Measurements from ENCODE around the gene HAPLN1.
"Not testable (repeated sequence)": the region's sequence is repeated elsewhere in the genome, so short reads cannot be mapped to it uniquely, and the experiment has no call there.

The HAPLN1 gene

GRCh38 chr5:83720836-83721537 lies at the start of gene HAPLN1:
Gene HAPLN1 (minus strand): TSS chr5:83720855. CDS start chr5:83673523, 47,332 bp downstream.
- DNase-seq = peak; percentile 67

DNA sequence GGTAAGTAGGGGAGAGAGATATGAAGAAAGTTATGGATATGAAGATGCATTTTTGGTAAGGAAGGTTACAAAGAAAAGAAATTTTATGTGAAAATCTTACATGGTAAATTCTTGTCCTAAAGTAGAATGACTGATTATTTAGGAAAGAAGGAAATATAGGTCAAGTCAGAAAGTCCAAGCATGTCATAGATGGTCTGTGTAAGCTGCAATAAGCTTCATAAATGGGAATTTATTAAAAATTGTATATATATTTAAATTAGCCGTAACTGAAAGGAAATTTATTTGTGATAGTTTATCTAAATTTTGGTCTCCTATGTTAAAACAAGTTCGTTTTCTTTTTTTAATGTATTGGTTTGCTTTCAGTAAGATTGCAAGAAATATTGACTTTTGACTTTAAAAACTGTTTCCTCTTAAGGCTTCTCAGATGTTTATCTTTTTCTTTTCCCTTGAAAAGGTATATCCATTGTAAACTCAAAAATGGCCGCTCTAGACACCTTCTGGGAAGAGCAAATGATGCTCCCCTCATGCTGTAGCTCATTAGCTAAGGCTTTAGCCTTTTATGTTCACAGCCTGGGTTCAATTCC lies 46.8 kb upstream of the HAPLN1 start:
- DNase-seq = no peak

GRCh38 chr5:83764101-83764500 lies 43.4 kb upstream of the HAPLN1 start:
- no peak for DNase-seq

DNA sequence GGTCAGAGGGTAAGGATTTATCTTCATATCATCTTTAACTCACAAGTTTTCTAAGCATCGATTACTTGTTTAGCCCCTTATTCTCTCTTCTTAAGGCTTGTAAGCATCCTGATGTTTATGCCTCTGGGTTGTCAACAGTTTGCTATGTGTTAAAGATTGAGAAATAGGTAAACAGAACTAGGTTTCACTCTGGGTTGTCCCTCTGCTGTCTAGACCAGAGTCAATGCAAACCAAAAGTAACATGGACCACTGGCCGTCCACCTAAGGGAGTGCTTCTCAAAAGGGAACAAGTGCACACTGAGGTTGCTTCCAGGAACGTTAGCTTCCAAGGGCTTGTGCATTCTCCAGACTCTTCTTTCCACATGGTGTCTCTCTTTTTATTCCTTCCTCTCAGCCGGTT lies 39.9 kb upstream of the HAPLN1 start:
- DNase-seq = no peak

GRCh38 chr5:83752700-83753099 lies 32.0 kb upstream of the HAPLN1 start:
- DNase-seq = no peak

DNA sequence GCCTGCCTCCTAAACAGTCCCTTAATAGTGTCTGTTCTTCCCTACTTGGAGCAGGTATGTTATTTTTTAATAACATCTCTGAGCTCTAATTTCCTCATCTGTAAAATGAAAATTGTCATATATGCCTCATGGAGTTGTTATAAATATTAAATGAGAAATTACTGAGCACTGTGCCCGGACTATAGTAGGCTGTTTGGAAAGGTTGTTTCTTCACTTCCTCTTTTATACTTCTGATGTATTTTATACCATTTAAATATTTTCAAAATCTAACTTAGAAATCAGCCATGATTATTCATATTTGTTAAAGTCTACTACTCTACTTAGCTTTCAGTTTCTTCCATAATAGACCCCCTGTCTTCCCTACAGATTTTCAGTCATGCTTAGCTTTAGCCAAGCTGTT lies 30.5 kb upstream of the HAPLN1 start:
- DNase-seq = no peak

DNA sequence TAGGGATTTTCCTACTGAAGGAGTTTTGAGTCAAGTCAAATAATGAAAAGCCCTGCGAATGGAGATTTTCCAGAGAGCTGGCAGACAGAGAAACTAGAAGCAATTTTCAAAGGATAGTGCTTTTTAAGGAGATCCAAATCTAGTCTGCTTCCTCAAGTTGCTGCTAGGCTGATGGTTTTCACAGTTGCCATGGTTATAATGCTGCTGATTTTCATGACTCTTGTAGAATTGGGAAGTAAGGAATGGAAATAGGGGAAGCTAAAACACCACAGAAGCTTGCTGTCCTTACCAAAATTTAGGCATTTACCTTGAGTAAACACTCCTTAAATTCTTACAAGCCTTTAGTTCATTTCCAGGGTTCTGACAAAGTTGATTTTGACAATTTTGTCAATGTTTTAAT lies 30.1 kb upstream of the HAPLN1 start:
- DNase-seq = no peak

DNA sequence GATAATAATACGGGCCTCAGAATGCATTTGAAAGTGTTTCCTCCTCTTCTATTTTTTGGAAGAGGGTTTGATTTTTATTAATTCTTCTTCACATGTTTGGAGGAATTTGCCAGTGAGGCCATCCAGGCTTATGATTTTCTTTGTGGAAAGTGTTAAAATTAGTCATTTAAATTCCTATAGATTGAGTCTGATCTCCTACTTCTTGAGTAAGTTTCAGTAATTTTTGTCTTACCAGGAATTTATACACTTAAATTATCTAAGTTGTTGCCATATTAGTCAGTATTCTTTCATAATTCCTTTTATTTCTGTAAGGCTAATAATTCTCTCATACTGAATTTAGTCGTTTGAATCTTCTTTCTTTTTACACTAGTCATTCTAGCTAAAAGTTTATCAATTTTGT lies 25.2 kb upstream of the HAPLN1 start:
- no peak for DNase-seq

GRCh38 chr5:83744821-83745220 lies 24.2 kb upstream of the HAPLN1 start:
- no peak for DNase-seq

- DNase-seq = no peak
Observed at GRCh38 chr5:83742089-83742488, 21.4 kb upstream of the HAPLN1 start.

DNA sequence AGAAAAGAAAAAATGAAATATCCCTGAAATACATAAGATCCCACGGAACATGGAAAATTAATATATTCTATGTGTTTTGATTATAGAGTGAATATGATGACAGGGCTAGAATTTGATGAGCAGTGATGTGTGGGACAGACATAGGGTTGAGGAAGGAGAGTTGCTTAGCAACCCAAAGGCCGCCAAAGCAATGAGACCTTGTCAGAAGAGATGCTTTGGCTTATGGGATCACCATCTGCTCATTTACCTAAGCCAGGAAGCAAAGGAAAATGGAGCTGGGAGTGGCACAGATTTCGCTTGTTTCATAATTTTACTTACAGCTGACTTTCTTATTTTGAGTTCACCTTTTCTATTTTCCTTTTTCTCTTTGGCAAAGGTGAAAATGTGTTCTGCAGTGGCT lies 20.9 kb upstream of the HAPLN1 start:
- DNase-seq = no peak

DNA sequence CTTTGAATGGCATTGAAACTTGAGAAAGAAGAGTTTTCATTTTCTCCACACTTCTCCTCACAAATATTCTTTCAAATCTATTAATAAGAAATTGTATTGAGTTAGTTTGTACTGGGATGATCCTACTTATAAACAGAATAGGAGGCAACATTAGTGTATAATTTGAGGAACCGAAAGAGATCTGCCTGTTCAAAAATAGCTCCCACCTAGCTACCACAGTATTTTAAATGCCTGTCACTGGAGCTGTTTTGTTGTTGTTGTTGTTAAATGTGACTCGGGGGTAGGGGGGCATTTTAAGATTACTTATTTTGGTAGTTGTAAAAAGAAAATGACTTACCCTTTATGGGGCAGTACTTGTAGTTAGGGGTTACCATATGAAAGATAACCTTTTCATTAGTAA lies 20.1 kb upstream of the HAPLN1 start:
- no peak for DNase-seq

DNA sequence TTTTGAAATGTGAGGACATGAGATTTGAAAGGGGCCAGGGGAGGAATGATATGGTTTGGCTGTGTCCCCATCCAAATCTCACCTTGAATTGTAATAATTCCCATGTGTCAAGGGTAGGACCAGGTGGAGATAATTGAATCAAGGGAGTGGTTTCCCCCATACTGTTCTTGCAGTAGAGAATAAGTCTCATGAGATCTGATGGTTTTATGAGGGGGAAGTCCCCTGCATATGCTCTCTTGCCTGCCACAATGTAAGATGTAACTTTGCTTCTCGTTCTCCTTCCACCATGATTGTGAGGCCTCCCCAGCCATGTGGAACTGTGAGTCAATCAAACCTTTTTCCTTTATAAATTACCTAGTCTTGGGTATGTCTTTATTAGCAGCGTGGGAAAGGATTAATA lies 15.5 kb upstream of the HAPLN1 start:
- DNase-seq = not testable (repeated sequence)

DNA sequence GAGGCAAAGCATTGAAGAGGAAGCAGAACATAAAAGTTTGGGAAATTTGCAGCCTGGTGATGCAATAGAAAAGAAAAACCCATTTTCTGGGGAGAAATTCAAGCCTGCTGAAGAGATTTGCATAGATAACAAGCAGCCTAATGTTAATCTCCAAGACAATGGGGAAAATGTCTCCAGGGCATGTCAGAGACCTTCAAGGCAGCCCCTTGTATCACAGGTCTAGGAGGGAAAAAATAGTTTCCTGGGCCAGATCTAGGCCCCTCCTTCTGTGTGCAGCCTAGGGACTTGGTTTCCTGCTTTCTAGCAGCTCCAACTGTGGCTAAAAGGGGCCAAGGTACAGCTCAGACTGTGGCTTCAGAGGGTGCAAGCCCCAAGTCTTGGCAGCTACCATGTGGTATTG lies 14.4 kb upstream of the HAPLN1 start:
- not testable (repeated sequence) for DNase-seq

GRCh38 chr5:83731638-83732037 lies 11.0 kb upstream of the HAPLN1 start:
- no peak for DNase-seq

DNA sequence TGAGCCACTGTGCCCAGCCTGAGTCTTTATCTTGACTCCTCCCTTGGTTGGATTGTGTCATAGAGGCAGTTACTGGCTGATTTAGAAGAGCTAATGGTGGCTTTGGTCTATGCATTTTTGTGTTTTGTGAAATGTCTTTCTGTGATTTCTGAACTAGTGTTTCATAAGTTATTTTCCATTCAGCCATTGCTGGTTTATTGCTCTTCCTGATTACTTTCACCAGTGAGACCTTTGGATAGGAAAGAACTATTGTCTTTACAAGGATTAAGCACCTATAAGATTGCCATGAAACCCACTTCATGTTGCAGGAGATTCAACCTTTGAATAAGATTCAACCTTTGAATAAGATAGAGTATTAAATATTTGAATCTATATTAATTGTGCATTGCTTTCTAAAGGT lies 8.7 kb upstream of the HAPLN1 start:
- DNase-seq = no peak

DNA sequence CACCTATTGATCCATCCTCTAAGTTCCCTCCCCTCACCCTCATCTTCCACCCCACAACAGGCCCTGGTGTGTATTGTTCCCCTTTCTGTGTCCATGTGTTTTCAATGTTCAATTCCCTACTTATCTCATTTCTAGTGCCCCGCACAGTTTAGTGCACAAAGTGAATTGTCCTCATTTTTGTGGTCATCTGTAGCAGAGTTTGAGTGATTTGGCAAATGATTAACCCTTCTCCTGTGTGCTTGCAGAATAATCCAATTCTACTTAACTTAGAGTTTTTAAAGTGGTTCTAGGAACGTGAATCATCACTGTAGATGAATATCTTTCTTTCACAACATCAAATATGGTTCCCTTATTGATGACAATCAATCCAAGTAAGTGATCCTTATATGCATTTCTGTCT lies 6.3 kb upstream of the HAPLN1 start:
- no peak for DNase-seq

- no peak for DNase-seq
Observed at GRCh38 chr5:83724935-83725334, 4.3 kb upstream of the HAPLN1 start.

GRCh38 chr5:83724001-83724400 lies 3.3 kb upstream of the HAPLN1 start:
- no peak for DNase-seq

GRCh38 chr5:83723031-83723430 lies 2.4 kb upstream of the HAPLN1 start:
- DNase-seq = no peak

- DNase-seq = peak; percentile 85
Observed at GRCh38 chr5:83721953-83722901, 1.6 kb upstream of the HAPLN1 start.

DNA sequence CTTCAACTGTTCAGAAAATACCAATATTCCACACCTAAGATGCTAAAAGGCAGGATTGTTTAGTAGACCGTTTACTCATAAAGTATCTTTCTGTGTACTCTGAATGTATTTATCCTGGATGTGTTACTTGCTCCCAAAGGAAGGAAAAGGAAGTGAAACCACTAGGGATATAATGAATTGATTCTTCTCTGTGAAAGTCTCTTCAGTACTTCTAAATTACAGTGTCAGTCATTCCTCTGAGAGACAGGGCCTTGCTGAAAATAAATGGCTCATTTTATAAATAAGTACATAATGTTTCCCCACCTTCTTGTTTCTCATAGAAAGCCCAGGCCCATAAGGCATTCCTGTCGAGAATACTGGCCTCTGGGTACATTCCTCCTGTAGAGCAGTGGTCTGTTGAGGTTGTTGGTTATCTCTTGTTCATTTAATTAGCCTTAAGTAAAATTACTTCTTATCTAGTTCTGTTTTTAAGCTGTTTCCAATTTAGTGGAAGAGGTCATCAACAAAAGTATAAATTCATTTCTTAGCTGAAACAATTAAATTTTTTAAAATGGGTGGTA lies 1.6 kb downstream of the HAPLN1 start:
- DNase-seq = no peak

- DNase-seq = peak; percentile 39
Observed at GRCh38 chr5:83718195-83718825, 2.3 kb downstream of the HAPLN1 start.
